ENCODE results near the gene EZR. TPM values are rescaled to one million over a fixed set of nuclear protein-coding genes. Genes with fewer than 3 reads are reported as not detected.

The EZR gene
- total RNA-seq, 1 experiment from 2014 or later, result 375 TPM

GRCh38 chr6:158803733-158804143, 15.4 kb downstream of the EZR start:
- Histone ChIP-seq H3K27ac (ENCODE audit: insufficient read length, low read depth, low read length) (no peak overlapping the region), H2AFZ (ENCODE audit: low read length) (no peak overlapping the region)
- DNase-seq, result no peak

More at GRCh38 chr6:158803733-158804143, 15.4 kb downstream of the EZR start:
- Histone ChIP-seq H2BK120ac (ENCODE audit: low read depth, low read length, poor library complexity, severe bottlenecking) (no peak overlapping the region), H2AK5ac (ENCODE audit: insufficient read length, low read length) (no peak overlapping the region), H4K8ac (replicated peaks; ENCODE audit: insufficient read length, low read depth, low read length) (no peak overlapping the region), H2BK12ac (ENCODE audit: insufficient read length, low read depth, low read length) (no peak overlapping the region), H2BK15ac (ENCODE audit: low read depth, low read length) (no peak overlapping the region), H3K4me2 (ENCODE audit: insufficient read depth, insufficient read length, low read length) (no peak overlapping the region), H3K9ac (ENCODE audit: extremely low read depth, insufficient read length, low read length) (no peak overlapping the region), H3K9me3 (ENCODE audit: control insufficient read depth, low read depth, low read length) (no peaks in the 10 kb centered on the region), H3K18ac (ENCODE audit: insufficient read length, low read depth, low read length) (no peak overlapping the region), H3K4me1 (ENCODE audit: insufficient read depth, low read length) (peaks cover 16% of the 10 kb centered on the region), H3K79me1 (ENCODE audit: insufficient read depth, low read depth, low read length, poor library complexity, severe bottlenecking) (no peaks in the 10 kb centered on the region), H3K14ac (ENCODE audit: insufficient read depth, low read length) (no peak overlapping the region), H3K23ac (ENCODE audit: insufficient read length, low read depth, low read length) (no peak overlapping the region), H3K27me3 (ENCODE audit: insufficient read depth, low read length) (no peaks in the 10 kb centered on the region), H4K20me1 (ENCODE audit: control insufficient read depth, insufficient read depth, insufficient read length) (no peaks in the 10 kb centered on the region), H3K79me2 (ENCODE audit: insufficient read depth, low read length) (peaks cover 71% of the 10 kb centered on the region), H4K5ac (ENCODE audit: insufficient read length, low read depth, low read length) (no peak overlapping the region), H3K4ac (ENCODE audit: low read depth, low read length) (no peak overlapping the region), H3T11ph (ENCODE audit: low read length) (no peak overlapping the region), H4K91ac (ENCODE audit: insufficient read length, low read depth, low read length) (no peak overlapping the region), H2BK20ac (ENCODE audit: low read depth, low read length, poor library complexity, severe bottlenecking) (no peak overlapping the region), H3K23me2 (ENCODE audit: insufficient read length, low read depth, low read length, poor library complexity, severe bottlenecking) (no peaks in the 10 kb centered on the region), H3K56ac (ENCODE audit: insufficient read length, low read depth, low read length) (no peak overlapping the region), H2BK5ac (ENCODE audit: insufficient read length, low read length) (no peak overlapping the region)
- no peak for TF ChIP-seq CTCF (conservative IDR thresholded peaks at IDR 0.05)
- H3K4me3 Mint-ChIP-seq, result no peak overlapping the region
- H3K9me3 Mint-ChIP-seq, result no peaks in the 10 kb centered on the region
- peaks cover 74 to 75% of the 10 kb centered on the region in 2 experiments for H3K4me1 Mint-ChIP-seq
- peak overlapping the region in 2 of 3 experiments; percentile 63 to 68; a peak in 4 of 7 replicates for H3K27ac Mint-ChIP-seq
- H3K36me3 Mint-ChIP-seq (ENCODE audit: insufficient read depth in 1 of 3, low read depth in 3 of 3), result peaks cover 4 to 61% (median 28%) of the 10 kb centered on the region in 3 experiments; a peak in 6 of 7 replicates
- no CpG with 5 or more reads among the region's 5 CpGs for WGBS (ENCODE audit: extremely low coverage, insufficient read length, low lambda C conversion rate)
- no peaks in the 10 kb centered on the region for H3K27me3 Mint-ChIP-seq (ENCODE audit: low read depth)
